Urinary bladder (tissue), 4 donors: ENCODE data around the gene TMEM184B. TPM values are rescaled to one million over a fixed set of nuclear protein-coding genes. Genes with fewer than 3 reads are reported as not detected.

Experiments used
- DNase-seq: peaks from one replicate; pipeline ENCODE4 v3.0.0-alpha.2; 2015; ENCODE audit errors: extremely low spot score
- H3K27ac ChIP-seq: one replicate; pipeline ENCODE4 v1.5.1; 2013; ENCODE audit warnings: low read depth, mild to moderate bottlenecking, moderate library complexity
- H3K36me3 ChIP-seq: one replicate; pipeline ENCODE4 v1.6.1; 2013; ENCODE audit warnings: mild to moderate bottlenecking, moderate library complexity; ENCODE audit not compliant: insufficient read depth
- H3K4me1 ChIP-seq: one replicate; pipeline ENCODE4 v1.6.1; 2013; ENCODE audit warnings: mild to moderate bottlenecking, moderate library complexity; ENCODE audit not compliant: insufficient read depth
- H3K4me3 ChIP-seq: one replicate; pipeline ENCODE4 v1.5.1; 2013; ENCODE audit warnings: low read depth, low read length
- WGBS: extraction: QIAGEN DNeasy Blood & Tissue Kit; methylation state at CpG from one replicate; pipeline ENCODE4 v1.1.7; 2013; 5-methylcytosine and 5-hydroxymethylcytosine counted together
- polyA plus RNA-seq: library from polyadenylated mRNA; stranded (reverse); fragments of 200-250 nt; gene quantifications from one replicate; pipeline ENCODE4 v1.2.3, GENCODE V29; 2013
- total RNA-seq: library from RNA; depleted of rRNA; stranded (reverse); fragments of >200 nt; gene quantifications from one replicate; pipeline ENCODE4 v1.2.3, GENCODE V29; 2014
- donor health status: healthy with polysubstance abuse.
- donor health status: healthy.

TMEM184B gene
- total and polyA plus RNA-seq, 2 donors = 24.8 to 51.5 TPM

DNA sequence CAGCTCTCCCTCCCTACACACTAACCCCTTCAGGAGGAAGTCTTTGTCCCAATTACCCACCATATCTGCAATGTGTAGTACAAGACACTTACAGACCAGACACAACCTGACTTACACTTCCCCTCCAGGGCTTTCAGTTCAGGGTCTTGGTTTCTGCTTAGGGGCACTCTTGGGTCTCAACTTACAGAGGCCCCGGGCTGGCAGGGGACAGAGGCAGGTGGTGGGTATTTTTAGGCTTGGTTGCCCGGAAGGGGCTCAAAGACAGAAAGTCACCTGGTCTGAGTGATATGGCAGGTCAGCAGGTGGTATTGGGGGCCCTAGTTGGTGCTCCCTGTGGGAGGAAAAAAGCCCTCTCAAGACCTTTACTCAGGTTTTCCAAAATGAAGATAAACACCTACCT is 3.4 kb upstream of the TMEM184B start:
- H3K36me3 ChIP-seq = no peaks in the 10 kb centered on the region
- H3K27ac ChIP-seq = no peak overlapping the region
- no peak for DNase-seq
- no peak overlapping the region for H3K4me3 ChIP-seq
- H3K4me1 ChIP-seq = no peaks in the 10 kb centered on the region
- WGBS = 69% methylated on average over 2 of the region's 2 CpGs

- no peak for DNase-seq
- Histone ChIP-seq H3K27ac (peak overlapping the region; percentile 85), H3K36me3 (no peaks in the 10 kb centered on the region), H3K4me3 (peak overlapping the region; percentile 93), H3K4me1 (no peaks in the 10 kb centered on the region)
- 8% methylated on average over 26 of the region's 26 CpGs for WGBS
Measured at GRCh38 chr22:38273135-38273826, 471 bp upstream of the TMEM184B start.

GRCh38 chr22:38271927-38272372 is 860 bp downstream of the TMEM184B start:
- Histone ChIP-seq H3K36me3 (no peaks in the 10 kb centered on the region), H3K4me3 (peak overlapping the region; percentile 93), H3K27ac (peak overlapping the region; percentile 93), H3K4me1 (no peaks in the 10 kb centered on the region)
- DNase-seq = no peak
- 9% methylated on average over 7 of the region's 7 CpGs for WGBS

- H3K4me1 ChIP-seq = no peaks in the 10 kb centered on the region
- H3K27ac ChIP-seq = no peak overlapping the region
- WGBS = 85% methylated on average over 7 of the region's 7 CpGs
- DNase-seq = no peak
- H3K4me3 ChIP-seq = no peak overlapping the region
- no peaks in the 10 kb centered on the region for H3K36me3 ChIP-seq
Measured at GRCh38 chr22:38271101-38271500, 1.7 kb downstream of the TMEM184B start.

DNA sequence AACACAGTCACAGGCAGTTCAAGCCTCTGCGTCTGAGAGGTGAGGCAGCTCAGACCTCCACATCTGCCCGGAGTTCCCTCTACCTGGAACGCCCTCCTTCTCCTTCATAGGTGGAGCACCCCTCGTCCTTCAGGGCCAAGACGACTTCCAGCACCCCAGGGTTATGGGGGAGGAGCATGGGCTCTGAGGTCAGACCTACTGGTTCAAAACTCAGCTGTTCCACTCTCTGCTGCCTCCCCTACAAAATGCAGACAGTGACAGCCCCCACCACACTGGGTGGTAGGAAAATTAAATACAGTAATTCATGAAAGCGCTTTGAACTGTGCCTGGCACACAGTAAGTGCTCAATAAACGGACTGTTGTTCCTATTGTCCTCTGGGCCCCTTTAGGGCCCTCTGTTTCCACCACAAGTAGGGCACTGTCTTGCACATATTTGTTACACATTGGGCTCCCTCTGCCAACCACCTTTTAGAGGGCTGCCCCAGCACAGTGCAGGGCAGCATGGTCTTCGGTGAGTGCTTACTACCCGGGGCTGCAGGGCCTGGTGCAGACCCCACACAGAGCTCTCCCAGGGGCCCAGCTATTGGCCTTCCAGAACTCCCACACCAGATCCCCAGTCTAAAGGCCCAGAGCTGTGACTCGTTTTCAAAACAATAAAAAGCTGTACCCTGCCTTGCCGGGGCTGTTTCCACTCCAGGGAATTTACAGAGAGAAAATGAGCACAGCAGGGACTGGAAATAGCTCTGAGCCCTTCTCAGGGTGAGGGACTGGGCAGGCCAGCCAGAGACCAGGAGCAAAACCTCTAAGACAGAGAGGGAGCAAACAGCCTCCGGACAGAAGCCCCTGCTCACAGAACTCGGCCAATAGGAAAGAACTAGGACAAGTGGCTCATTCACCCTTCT is 2.5 kb downstream of the TMEM184B start:
- DNase-seq = no peak
- 53% methylated on average over 13 of the region's 13 CpGs for whole genome bisulfite sequencing
- H3K36me3 ChIP-seq = no peaks in the 10 kb centered on the region
- no peak overlapping the region for H3K4me3 ChIP-seq
- H3K4me1 ChIP-seq = no peaks in the 10 kb centered on the region
- no peak overlapping the region for H3K27ac ChIP-seq

DNA sequence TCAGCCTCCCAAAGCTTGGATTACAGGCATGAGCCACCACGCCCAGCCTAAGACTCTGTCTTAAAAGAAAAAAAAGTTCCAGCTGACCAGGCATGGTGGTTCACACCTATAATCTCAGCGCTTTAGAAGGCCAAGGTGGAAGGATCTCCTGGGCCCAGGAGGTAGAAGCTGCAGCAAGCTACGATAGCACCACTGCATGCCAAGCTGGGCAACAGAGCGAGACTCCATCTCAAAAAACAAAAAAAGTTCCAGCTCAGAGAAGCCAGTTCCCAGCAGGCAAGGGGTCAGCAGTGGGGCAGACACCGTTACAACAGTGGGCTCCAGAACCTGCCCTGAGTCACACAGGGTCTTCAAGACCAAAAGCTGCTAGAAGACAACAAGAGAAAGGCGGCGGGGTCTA is 3.3 kb downstream of the TMEM184B start:
- Histone ChIP-seq H3K4me1 (no peaks in the 10 kb centered on the region), H3K27ac (no peak overlapping the region)
- no peak for DNase-seq

DNA sequence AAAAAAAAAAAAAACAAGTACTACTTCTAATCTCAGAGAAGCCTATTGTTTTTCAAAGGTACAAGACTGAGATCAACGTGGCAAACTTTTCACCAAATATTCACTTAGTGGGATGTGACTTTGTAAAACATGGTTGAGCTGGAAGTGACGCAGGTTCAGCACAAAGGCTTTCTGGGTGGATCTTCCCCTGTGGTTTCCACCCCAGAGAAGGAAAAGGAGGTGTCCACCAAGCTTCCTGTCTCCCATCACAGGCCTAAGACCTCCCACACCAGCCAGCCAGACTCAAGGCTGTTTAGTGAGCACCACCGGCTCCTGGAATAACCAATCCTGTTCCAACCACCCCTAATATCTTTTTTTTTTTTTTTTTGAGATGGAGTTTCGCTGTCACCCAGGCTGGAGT is 5.7 kb downstream of the TMEM184B start:
- DNase-seq = no peak
- Histone ChIP-seq H3K27ac (no peak overlapping the region), H3K36me3 (no peaks in the 10 kb centered on the region), H3K4me3 (no peak overlapping the region), H3K4me1 (no peaks in the 10 kb centered on the region)
- 58% methylated on average over 4 of the region's 4 CpGs for WGBS

More for the DNA sequence above, 3.3 kb downstream of the TMEM184B start:
- 90% methylated on average over 7 of the region's 7 CpGs for WGBS
- Histone ChIP-seq H3K36me3 (no peaks in the 10 kb centered on the region), H3K4me3 (no peak overlapping the region)

DNA sequence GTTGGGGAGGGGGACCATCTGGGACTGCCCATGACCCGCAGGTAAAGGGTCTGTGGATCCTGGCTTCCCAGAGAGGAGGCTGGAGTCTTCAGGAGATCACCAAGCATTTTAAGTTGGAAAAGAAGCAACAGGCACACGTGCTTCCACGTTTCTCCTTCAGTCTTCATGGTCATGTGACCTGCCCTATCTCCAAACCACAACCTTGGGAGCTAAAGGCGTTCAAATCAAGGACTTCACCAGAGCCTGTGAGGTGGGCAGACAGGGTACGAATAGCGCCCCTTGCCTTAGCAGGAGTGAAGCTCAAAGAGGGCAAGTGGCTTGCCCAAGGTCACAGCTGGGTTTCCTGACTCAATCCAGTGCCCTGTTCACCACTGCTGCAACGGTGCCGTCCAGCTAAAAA is 6.7 kb downstream of the TMEM184B start:
- no peak overlapping the region for H3K27ac ChIP-seq
- DNase-seq = no peak
- no peaks in the 10 kb centered on the region for H3K4me1 ChIP-seq
- no peaks in the 10 kb centered on the region for H3K36me3 ChIP-seq
- 35% methylated on average over 8 of the region's 8 CpGs for WGBS
- no peak overlapping the region for H3K4me3 ChIP-seq

- H3K4me1 ChIP-seq = no peaks in the 10 kb centered on the region
- H3K27ac ChIP-seq = no peak overlapping the region
- no peak overlapping the region for H3K4me3 ChIP-seq
- H3K36me3 ChIP-seq = no peaks in the 10 kb centered on the region
- no peak for DNase-seq
- 80% methylated on average over 6 of the region's 6 CpGs for WGBS
Measured at GRCh38 chr22:38264322-38264843, 8.4 kb downstream of the TMEM184B start.

- peak overlapping the region; percentile 42 for H3K27ac ChIP-seq
- no peak overlapping the region for H3K4me3 ChIP-seq
- no peak for DNase-seq
- H3K4me1 ChIP-seq = no peaks in the 10 kb centered on the region
- WGBS = 75% methylated on average over 20 of the region's 20 CpGs
- H3K36me3 ChIP-seq = no peaks in the 10 kb centered on the region
Measured at GRCh38 chr22:38262051-38262795, 10.6 kb downstream of the TMEM184B start.

- no peak for DNase-seq
- 32% methylated on average over 15 of the region's 15 CpGs for WGBS
- H3K27ac ChIP-seq = peak overlapping the region; percentile 47
- no peak overlapping the region for H3K4me3 ChIP-seq
- H3K36me3 ChIP-seq = no peaks in the 10 kb centered on the region
- no peaks in the 10 kb centered on the region for H3K4me1 ChIP-seq
Measured at GRCh38 chr22:38260761-38261681, 11.8 kb downstream of the TMEM184B start.

- Histone ChIP-seq H3K27ac (no peak overlapping the region), H3K36me3 (no peaks in the 10 kb centered on the region), H3K4me3 (no peak overlapping the region), H3K4me1 (no peaks in the 10 kb centered on the region)
- 88% methylated on average over 8 of the region's 8 CpGs for whole genome bisulfite sequencing
- no peak for DNase-seq
Measured at GRCh38 chr22:38259370-38259769, 13.4 kb downstream of the TMEM184B start.
